Breast epithelium (tissue), 4 donors: ENCODE data around the gene KRT27. TPM values are rescaled to one million over a fixed set of nuclear protein-coding genes. Genes with fewer than 3 reads are reported as not detected.
"Not testable (repeated sequence)": the region's sequence is repeated elsewhere in the genome, so short reads cannot be mapped to it uniquely, and the experiment has no call there.

Experiments used
- DNase-seq, 2 donors: peaks; one replicate each; pipeline ENCODE4 v3.0.0-alpha.2; 2019; ENCODE audit warnings: low spot score in 2 of 2
- H3K27ac ChIP-seq, 2 donors: fragments of 200-600 bp; sonication (generic) in 1 of 2; one replicate each; pipeline ENCODE4 v1.5.1; 2016 to 2019; ENCODE audit warnings: mild to moderate bottlenecking in 1 of 2
- H3K27me3 ChIP-seq, 2 donors: fragments of 200-600 bp; sonication (generic) in 1 of 2; one replicate each; pipeline versions ENCODE4 v1.5.1 to v1.6.0; 2017 to 2019; ENCODE audit warnings: control low read depth in 1 of 2, mild to moderate bottlenecking in 1 of 2
- H3K36me3 ChIP-seq: fragments of 200-600 bp; one replicate; pipeline ENCODE4 v1.5.1; 2019
- H3K4me1 ChIP-seq, 2 donors: fragments of 200-600 bp; sonication (generic); one replicate each; pipeline ENCODE4 v1.5.1; 2016 to 2019; ENCODE audit warnings: control low read depth in 1 of 2
- H3K4me3 ChIP-seq, 3 donors: fragments of 200-600 bp; sonication (generic); 1 replicate in 2 of 3; 2 replicates in 1 of 3; pipeline ENCODE4 v1.5.1; 2016 to 2019; ENCODE audit warnings: mild to moderate bottlenecking in 3 of 3, moderate library complexity in 2 of 3
- H3K9me3 ChIP-seq, 2 donors: fragments of 200-600 bp; sonication (generic) in 1 of 2; one replicate each; pipeline ENCODE4 v1.5.1; 2016 to 2019; ENCODE audit warnings: control low read depth in 1 of 2
- CTCF ChIP-seq, 3 donors: fragments of 450-650 bp; IDR thresholded peaks; one replicate each; pipeline ENCODE4 v1.5.1; 2016 to 2017; ENCODE audit warnings: antibody characterized with exemption in 3 of 3, mild to moderate bottlenecking in 3 of 3, moderate library complexity in 3 of 3
- POLR2A ChIP-seq: fragments of 450-650 bp; IDR thresholded peaks from one replicate; pipeline ENCODE4 v1.6.1; 2016; ENCODE audit warnings: antibody characterized with exemption, mild to moderate bottlenecking, moderate library complexity
- POLR2AphosphoS5 ChIP-seq, 3 donors: sonication (generic); formaldehyde crosslinking; IDR thresholded peaks; one replicate each; pipeline ENCODE4 v1.6.1; 2017; ENCODE audit warnings: antibody characterized with exemption in 3 of 3
- intact Hi-C: fragments of 100-400 bp; cut with DNase I; formaldehyde crosslinking; loops from one replicate; pipeline ENCODE4 v1.15.1; 2023; ENCODE audit warnings: low total_unique reads
- total RNA-seq, 3 donors: library from RNA; depleted of rRNA; stranded (reverse); fragments of >200 nt; gene quantifications; one replicate each; pipeline ENCODE4 v1.1.0, GENCODE V29; 2016

Gene KRT27
- total RNA-seq, 3 donors from 2014 or later = not detected

DNA sequence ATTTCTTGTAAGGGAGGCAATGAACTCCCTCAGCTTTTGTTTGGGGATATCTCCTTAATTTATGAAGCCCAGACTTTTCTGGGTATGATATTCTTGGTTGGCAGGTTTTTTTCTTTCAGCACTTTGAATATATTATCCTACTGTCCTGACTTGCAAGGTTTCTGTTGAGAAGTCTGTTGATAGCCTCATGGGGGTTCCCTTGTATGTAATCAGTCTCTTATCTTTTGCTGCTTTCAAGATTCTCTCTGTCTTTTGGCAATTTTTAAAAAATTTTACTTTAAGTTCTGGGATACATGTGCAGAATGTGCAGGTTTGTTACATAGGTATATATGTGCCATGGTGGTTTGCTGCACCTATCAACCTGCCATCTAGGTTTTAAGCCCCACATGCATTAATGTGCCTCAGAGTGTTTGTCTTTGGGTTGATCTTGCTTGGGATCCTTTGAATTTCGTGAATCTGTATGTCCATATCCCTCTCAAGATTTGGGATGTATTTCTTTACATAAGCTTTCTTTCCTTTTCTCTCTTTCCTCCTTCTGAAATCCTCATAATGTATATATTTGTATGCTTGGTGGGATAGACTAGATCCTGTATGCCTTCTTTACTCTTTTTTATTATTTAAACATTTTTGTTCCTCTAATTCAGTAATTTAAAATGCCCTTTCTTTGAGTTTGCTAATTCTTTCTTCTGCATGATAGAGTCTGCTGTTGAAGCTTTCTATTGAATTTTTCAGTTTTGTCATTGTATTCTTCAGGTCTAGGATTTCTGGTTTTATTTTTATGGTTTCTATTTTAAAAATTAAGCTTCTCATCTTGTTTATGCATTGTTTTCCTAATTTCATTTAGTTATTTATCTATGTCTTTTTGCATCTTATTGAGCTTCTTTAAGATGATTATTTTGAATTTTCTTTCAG, 22.0 kb downstream of the KRT27 start:
- Histone ChIP-seq H3K9me3 (peaks cover 25 to 55% of the 10 kb centered on the region in 2 donors), H3K4me3 (no peak overlapping the region), H3K27me3 (peaks cover 0 to 3% of the 10 kb centered on the region in 2 donors), H3K36me3 (no peaks in the 10 kb centered on the region), H3K4me1 (no peaks in the 10 kb centered on the region), H3K27ac (no peak overlapping the region)
- TF ChIP-seq POLR2A = no peak
- no peak for TF ChIP-seq POLR2AphosphoS5 (IDR thresholded peaks at IDR 0.05)
- no peak for TF ChIP-seq CTCF (IDR thresholded peaks at IDR 0.05)
- intact Hi-C loops = no loop called here
- DNase-seq = no peak

GRCh38 chr17:40755231-40755630, 27.1 kb downstream of the KRT27 start, which contains the start of gene KRT25:
Gene KRT25 (minus strand): TSS chr17:40755331. CDS start chr17:40755271, 60 bp downstream.
- TF ChIP-seq POLR2A (no peak), POLR2AphosphoS5 (IDR thresholded peaks at IDR 0.05) (no peak), CTCF (IDR thresholded peaks at IDR 0.05) (no peak)
- no peak within 1 kb of the TSS for H3K4me3 ChIP-seq
- intact Hi-C loops = no loop called here
- no peak for DNase-seq
- no peaks in the 10 kb centered on the region for H3K27me3 ChIP-seq
- no peak within 1 kb of the TSS for H3K27ac ChIP-seq
- peaks cover 4 to 29% of the 10 kb centered on the region in 2 donors for H3K9me3 ChIP-seq
- no peaks in the 10 kb centered on the region for H3K36me3 ChIP-seq
- no peaks in the 10 kb centered on the region for H3K4me1 ChIP-seq

DNA sequence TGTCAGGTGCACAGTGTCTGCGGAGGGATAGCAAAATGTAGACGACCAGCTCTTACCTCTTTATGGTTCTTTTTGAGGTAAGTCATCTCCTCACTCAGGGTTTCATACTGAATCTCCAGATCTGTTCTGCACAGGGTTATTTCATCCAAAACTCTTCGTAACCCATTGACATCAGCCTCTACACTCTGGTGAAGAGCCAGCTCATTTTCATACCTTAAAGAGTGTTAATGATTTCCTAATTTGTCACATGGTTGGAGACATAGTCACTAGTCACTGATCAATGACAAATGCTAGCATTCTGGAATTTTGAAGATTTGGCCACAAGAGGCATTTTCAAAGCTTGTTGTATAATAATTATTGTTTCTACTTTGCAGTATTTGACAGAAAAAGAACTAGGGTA, 28.5 kb downstream of the KRT27 start:
- H3K4me3 ChIP-seq = no peak overlapping the region

GRCh38 chr17:40751065-40751464, 31.3 kb downstream of the KRT27 start:
- H3K9me3 ChIP-seq = no peaks in the 10 kb centered on the region
- intact Hi-C loops = no loop called here
- no peaks in the 10 kb centered on the region for H3K4me1 ChIP-seq
- H3K27me3 ChIP-seq = peaks cover 0 to 7% of the 10 kb centered on the region in 2 donors
- no peak overlapping the region for H3K4me3 ChIP-seq
- H3K27ac ChIP-seq = no peak overlapping the region
- no peak for DNase-seq
- no peak for TF ChIP-seq POLR2AphosphoS5 (IDR thresholded peaks at IDR 0.05)
- TF ChIP-seq CTCF (IDR thresholded peaks at IDR 0.05) = no peak
- no peak for TF ChIP-seq POLR2A
- H3K36me3 ChIP-seq = no peaks in the 10 kb centered on the region

More for the DNA sequence above, 28.5 kb downstream of the KRT27 start:
- Histone ChIP-seq H3K9me3 (peaks cover 0 to 16% of the 10 kb centered on the region in 2 donors), H3K27me3 (peaks cover 0 to 3% of the 10 kb centered on the region in 2 donors), H3K36me3 (no peaks in the 10 kb centered on the region), H3K4me1 (no peaks in the 10 kb centered on the region), H3K27ac (no peak overlapping the region)
- intact Hi-C loops = no loop called here
- DNase-seq = no peak
- TF ChIP-seq CTCF (IDR thresholded peaks at IDR 0.05) = no peak
- TF ChIP-seq POLR2AphosphoS5 (IDR thresholded peaks at IDR 0.05) = no peak
- TF ChIP-seq POLR2A = no peak

GRCh38 chr17:40750391-40750790, 32.0 kb downstream of the KRT27 start:
- intact Hi-C loops = no loop called here
- DNase-seq = no peak

DNA sequence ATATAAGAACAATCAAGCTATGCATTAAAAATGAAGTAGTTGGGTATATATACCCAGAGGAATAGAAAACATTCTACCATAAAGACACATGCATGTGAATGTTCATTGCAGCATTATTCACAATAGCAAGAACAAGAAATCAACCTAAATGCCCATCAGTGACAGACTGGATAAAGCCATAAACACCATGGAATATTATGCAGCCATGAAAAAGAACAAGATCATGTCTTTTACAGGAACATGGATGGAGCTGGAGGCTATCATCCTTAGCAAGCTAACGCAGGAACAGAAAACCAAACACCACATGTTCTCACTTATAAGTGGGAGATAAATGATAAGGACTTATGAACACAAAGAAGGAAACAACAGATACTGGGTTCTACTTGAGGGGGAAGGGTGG, 33.7 kb downstream of the KRT27 start:
- H3K36me3 ChIP-seq, DNase-seq, intact Hi-C loops, H3K27me3 ChIP-seq, H3K27ac ChIP-seq, H3K9me3 ChIP-seq, H3K4me3 ChIP-seq, H3K4me1 ChIP-seq: not testable (repeated sequence)

More at GRCh38 chr17:40750391-40750790, 32.0 kb downstream of the KRT27 start:
- H3K27me3 ChIP-seq = peaks cover 0 to 7% of the 10 kb centered on the region in 2 donors
- no peaks in the 10 kb centered on the region for H3K4me1 ChIP-seq
- TF ChIP-seq POLR2AphosphoS5 (IDR thresholded peaks at IDR 0.05) = no peak
- no peak for TF ChIP-seq CTCF (IDR thresholded peaks at IDR 0.05)
- no peak for TF ChIP-seq POLR2A
- no peak overlapping the region for H3K27ac ChIP-seq
- H3K9me3 ChIP-seq = no peaks in the 10 kb centered on the region
- no peak overlapping the region for H3K4me3 ChIP-seq
- H3K36me3 ChIP-seq = no peaks in the 10 kb centered on the region
